ENCODE results near the gene SPIRE1. TPM values are rescaled to one million over a fixed set of nuclear protein-coding genes. Genes with fewer than 3 reads are reported as not detected.

SPIRE1 gene
- total and polyA plus RNA-seq, 8 donors: 3.1 to 24.4 (median 8.4) TPM

DNA sequence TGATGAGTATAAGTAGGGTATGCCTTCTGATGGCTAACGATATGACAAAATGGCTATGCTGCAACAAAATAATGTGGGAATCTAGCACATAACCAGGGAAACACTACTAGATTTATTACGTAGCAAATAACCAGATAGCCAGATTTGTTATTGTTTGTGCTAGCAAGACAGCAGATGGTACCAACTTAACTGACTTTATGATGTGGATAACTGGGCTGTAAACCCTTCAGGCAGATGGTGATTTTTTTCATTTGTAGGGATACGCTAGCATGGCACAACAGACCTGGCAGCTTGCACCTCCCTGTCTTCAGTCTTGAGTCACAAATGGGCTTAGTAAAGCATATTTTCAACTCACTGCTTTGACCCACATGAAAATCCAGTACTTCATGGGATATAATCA lies 201.5 kb downstream of the SPIRE1 start:
- H3K9me3 ChIP-seq: no peaks in the 10 kb centered on the region
- H3K4me3 ChIP-seq: no peak overlapping the region
- no peaks in the 10 kb centered on the region for H3K4me1 ChIP-seq
- DNase-seq: no peak
- intact Hi-C loops (cut with DNase I; ENCODE audit: low total_unique reads): no loop called here
- 81 to 97% (median 96%) methylated on average over 3 of the region's 3 CpGs for WGBS, 5 donors
- peaks cover 5 to 59% (median 47%) of the 10 kb centered on the region in 4 donors for H3K36me3 ChIP-seq
- H3K27me3 ChIP-seq: no peaks in the 10 kb centered on the region
- H3K27ac ChIP-seq: no peak overlapping the region
- TF ChIP-seq POLR2AphosphoS5 (IDR thresholded peaks at IDR 0.05): no peak
- no peak for TF ChIP-seq EP300 (IDR thresholded peaks at IDR 0.05)
- no peak for TF ChIP-seq POLR2A (IDR thresholded peaks at IDR 0.05)

DNA sequence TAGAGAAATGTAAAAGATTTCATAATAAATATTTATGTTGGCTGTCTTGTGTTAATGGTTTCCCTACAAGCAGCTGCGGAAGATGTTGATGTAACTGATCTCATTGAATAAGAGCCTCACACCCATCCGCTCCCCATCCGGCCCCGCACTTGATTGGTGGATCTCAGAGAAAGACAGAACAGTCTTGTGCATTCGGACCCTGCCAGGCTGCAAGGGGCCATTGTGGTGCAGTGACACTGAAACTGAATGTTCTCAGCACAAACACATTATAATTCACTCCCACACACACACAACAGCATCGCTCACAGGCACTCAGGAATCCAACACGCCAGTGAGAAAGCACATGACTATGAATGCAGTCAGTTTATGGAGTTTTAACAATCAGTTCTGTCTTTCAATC lies 202.4 kb downstream of the SPIRE1 start:
- DNase-seq: peak in 1 of 2 donors; percentile 68
- H3K27ac ChIP-seq: no peak overlapping the region
- H3K27me3 ChIP-seq: no peaks in the 10 kb centered on the region
- no peaks in the 10 kb centered on the region for H3K9me3 ChIP-seq
- 76 to 91% (median 89%) methylated on average over 7 of the region's 7 CpGs for WGBS, 5 donors
- H3K36me3 ChIP-seq: peaks cover 5 to 60% (median 47%) of the 10 kb centered on the region in 4 donors
- TF ChIP-seq POLR2AphosphoS5 (IDR thresholded peaks at IDR 0.05) (no peak), POLR2A (IDR thresholded peaks at IDR 0.05) (no peak), EP300 (IDR thresholded peaks at IDR 0.05) (no peak)
- TF ChIP-seq, protein P1, sequence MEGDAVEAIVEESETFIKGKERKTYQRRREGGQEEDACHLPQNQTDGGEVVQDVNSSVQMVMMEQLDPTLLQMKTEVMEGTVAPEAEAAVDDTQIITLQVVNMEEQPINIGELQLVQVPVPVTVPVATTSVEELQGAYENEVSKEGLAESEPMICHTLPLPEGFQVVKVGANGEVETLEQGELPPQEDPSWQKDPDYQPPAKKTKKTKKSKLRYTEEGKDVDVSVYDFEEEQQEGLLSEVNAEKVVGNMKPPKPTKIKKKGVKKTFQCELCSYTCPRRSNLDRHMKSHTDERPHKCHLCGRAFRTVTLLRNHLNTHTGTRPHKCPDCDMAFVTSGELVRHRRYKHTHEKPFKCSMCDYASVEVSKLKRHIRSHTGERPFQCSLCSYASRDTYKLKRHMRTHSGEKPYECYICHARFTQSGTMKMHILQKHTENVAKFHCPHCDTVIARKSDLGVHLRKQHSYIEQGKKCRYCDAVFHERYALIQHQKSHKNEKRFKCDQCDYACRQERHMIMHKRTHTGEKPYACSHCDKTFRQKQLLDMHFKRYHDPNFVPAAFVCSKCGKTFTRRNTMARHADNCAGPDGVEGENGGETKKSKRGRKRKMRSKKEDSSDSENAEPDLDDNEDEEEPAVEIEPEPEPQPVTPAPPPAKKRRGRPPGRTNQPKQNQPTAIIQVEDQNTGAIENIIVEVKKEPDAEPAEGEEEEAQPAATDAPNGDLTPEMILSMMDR (IDR thresholded peaks at IDR 0.05): no peak
- no peak overlapping the region for H3K4me3 ChIP-seq
- no peaks in the 10 kb centered on the region for H3K4me1 ChIP-seq
- intact Hi-C loops (cut with DNase I; ENCODE audit: low total_unique reads): no loop called here

DNA sequence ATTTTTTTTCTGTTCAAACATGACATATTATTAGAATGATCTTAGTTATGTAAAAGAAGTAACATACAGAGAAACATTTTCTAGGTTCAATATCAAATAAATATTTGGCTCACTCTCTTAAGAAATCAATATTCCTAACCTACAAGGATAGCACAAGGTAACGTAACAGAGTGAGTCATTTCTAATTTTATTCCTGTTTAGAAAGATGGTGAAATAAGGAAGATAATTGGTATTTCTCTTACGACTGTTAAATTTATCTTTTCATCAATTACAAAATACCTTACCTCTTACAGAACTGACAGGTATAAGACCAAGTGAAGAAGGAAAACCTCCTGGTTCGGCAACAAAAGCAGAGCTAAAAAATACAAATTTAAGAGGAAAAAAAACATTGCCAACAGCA lies 205.1 kb downstream of the SPIRE1 start:
- Histone ChIP-seq H3K4me1 (no peaks in the 10 kb centered on the region), H3K27ac (no peak overlapping the region), H3K9me3 (no peaks in the 10 kb centered on the region), H3K27me3 (no peaks in the 10 kb centered on the region), H3K36me3 (peaks cover 4 to 64% (median 53%) of the 10 kb centered on the region in 4 donors), H3K4me3 (no peak overlapping the region)
- WGBS, 5 donors: 84 to 92% (median 91%) methylated on average over 3 of the region's 3 CpGs
- TF ChIP-seq POLR2AphosphoS5 (IDR thresholded peaks at IDR 0.05) (no peak), POLR2A (IDR thresholded peaks at IDR 0.05) (no peak), EP300 (IDR thresholded peaks at IDR 0.05) (no peak)
- TF ChIP-seq, protein P1 (IDR thresholded peaks at IDR 0.05): no peak
- intact Hi-C loops (cut with DNase I; ENCODE audit: low total_unique reads): no loop called here
- DNase-seq: no peak

DNA sequence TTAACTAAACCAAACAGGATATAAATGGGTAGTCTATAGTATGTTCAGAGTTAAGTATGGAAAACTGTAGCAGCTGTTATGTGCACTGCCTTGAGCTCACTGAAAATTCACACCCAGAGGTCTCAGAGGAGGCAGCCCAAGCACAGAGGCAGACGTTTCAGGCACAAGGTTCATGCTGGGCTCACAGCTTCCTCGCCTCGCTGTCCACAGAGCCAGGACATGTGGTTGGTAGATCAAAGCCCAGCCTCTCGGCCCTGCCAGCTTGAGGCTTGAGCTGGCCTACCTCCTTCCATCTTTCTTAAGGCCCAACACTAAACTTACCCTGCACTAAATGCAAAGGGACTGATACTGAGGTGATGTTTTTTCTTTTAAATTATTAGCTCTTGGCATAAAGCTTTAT lies 206.5 kb downstream of the SPIRE1 start:
- Histone ChIP-seq H3K4me1 (no peaks in the 10 kb centered on the region), H3K9me3 (no peaks in the 10 kb centered on the region), H3K4me3 (no peak overlapping the region), H3K27ac (no peak overlapping the region), H3K27me3 (no peaks in the 10 kb centered on the region), H3K36me3 (peaks cover 4 to 64% (median 55%) of the 10 kb centered on the region in 4 donors)
- WGBS, 5 donors: 64 to 76% (median 71%) methylated on average over 4 of the region's 4 CpGs
- no peak for DNase-seq
- intact Hi-C loops (cut with DNase I; ENCODE audit: low total_unique reads): no loop called here
- no peak for TF ChIP-seq POLR2AphosphoS5 (IDR thresholded peaks at IDR 0.05)
- no peak for TF ChIP-seq EP300 (IDR thresholded peaks at IDR 0.05)
- TF ChIP-seq, protein P1 (IDR thresholded peaks at IDR 0.05): no peak
- TF ChIP-seq POLR2A (IDR thresholded peaks at IDR 0.05): no peak

DNA sequence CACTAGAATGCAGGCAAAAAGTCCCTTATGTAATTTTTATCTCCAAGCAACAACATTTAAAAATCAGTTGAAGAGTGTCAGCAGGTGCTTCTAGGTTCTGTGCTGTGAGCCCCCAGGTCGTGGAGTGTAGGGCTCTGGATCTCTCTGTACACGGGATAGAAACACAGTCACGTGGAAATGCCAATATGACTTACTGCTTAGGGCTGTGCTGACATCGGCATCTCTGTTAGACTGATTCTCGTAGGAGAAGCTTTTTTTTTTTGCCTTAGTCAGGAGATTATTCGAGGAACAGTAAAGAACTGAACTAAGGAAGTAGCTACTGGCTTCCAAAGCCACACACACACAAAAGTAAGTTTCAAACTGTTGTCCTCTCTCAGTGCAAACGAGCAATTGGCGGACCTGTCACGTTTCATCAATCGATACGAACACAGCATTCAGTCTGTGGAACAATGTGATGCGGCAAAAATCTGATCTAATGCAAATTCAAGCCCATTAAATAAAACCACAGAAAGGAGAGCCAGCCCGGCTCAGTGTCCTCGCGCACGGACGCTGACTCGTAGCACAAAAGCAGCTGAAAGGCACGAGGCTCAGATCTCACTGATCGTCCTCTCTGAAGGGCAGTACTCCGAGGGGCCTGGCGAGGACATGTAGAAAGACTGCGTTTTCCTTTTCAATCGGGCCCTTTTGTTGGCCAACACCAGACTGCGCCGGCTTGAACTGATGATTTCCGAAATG lies 208.7 kb downstream of the SPIRE1 start:
- intact Hi-C loops (cut with DNase I; ENCODE audit: low total_unique reads): no loop called here
- peaks cover 4 to 78% (median 60%) of the 10 kb centered on the region in 4 donors for H3K36me3 ChIP-seq
- no peak overlapping the region for H3K27ac ChIP-seq
- peaks cover 2 to 7% (median 5%) of the 10 kb centered on the region in 4 donors for H3K9me3 ChIP-seq
- H3K4me3 ChIP-seq: no peak overlapping the region
- 92 to 95% (median 94%) methylated on average over 27 of the region's 27 CpGs for WGBS, 5 donors
- no peaks in the 10 kb centered on the region for H3K4me1 ChIP-seq
- TF ChIP-seq POLR2AphosphoS5 (IDR thresholded peaks at IDR 0.05): no peak
- no peak for TF ChIP-seq EP300 (IDR thresholded peaks at IDR 0.05)
- TF ChIP-seq POLR2A (IDR thresholded peaks at IDR 0.05): no peak
- TF ChIP-seq, protein P1 (IDR thresholded peaks at IDR 0.05): no peak
- no peaks in the 10 kb centered on the region for H3K27me3 ChIP-seq
- DNase-seq: no peak

Measured in stomach (tissue), 9 donors.